Transverse colon (tissue), 4 donors: ENCODE data around the gene DUSP18.

Experiments used
- CTCF ChIP-seq, 5 experiments: fragments of 200-600 bp in 3 of 5; fragments of 450-650 bp in 2 of 5; sonication (generic) in 3 of 5; IDR thresholded peaks; 1 replicate in 2 of 5; 2 replicates in 3 of 5; pipeline ENCODE4 v1.5.1; 2016 to 2017; ENCODE audit warnings: antibody characterized with exemption in 5 of 5, inconsistent platforms in 3 of 5, mild to moderate bottlenecking in 2 of 5, moderate library complexity in 1 of 5
- EP300 ChIP-seq: sonication (generic); formaldehyde crosslinking; IDR thresholded peaks from one replicate; pipeline ENCODE4 v1.6.1; 2017; ENCODE audit warnings: antibody characterized with exemption, low read depth
- POLR2A ChIP-seq: fragments of 450-650 bp; IDR thresholded peaks from one replicate; pipeline ENCODE4 v1.6.1; 2016; ENCODE audit warnings: antibody characterized with exemption, mild to moderate bottlenecking, moderate library complexity
- POLR2AphosphoS5 ChIP-seq, 3 donors: sonication (generic); formaldehyde crosslinking; IDR thresholded peaks; one replicate each; pipeline ENCODE4 v1.6.1; 2016; ENCODE audit warnings: antibody characterized with exemption in 3 of 3

GRCh38 chr22:30695351-30695851, 27.7 kb upstream of the DUSP18 start:
- TF ChIP-seq CTCF (IDR thresholded peaks at IDR 0.05) (no peak), POLR2A (no peak), POLR2AphosphoS5 (IDR thresholded peaks at IDR 0.05) (no peak), EP300 (no peak)
